ENCODE measurements around the gene DNAH17.

DNA sequence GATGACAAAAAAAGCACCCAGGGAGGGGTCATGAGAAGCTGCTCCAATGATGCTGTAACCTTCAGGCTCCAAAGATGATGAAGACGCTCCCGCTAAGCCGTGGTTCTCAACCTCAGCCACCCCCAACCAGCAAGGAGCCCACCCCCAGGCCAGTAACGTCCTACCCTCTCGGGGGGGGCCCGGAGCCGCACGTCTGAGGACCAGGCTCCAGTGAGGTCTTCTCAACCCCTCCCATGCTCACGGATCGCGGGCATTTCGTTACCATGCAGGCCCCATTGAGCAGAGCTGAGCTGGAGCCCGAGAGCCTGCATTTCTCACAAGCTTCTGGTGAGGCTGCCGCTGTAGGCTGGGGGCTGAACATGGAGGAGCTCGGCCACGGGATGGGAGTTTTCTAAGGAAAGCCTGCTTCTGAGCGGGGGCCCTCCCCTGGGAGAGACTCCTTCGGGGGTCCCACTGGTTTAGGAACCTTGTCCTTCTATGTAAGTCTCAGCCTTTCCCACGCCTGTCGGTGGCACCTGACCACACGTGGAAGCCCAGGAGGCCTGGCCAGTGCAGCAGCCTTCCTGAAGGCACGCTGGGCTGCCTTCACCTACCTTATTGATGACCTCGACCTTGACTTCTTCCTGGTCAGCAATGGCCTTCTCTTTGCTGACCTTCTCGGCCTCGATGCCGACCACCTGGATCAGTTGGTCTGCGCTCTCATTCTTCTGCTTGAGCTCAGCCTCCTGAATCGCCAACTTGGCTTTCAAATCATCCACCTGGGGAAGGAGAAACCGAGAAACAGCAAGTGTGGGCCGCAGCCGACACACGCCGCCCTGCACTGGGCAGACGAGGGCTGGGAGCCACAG, 116.0 kb downstream of the DNAH17 start:
- no peak for TF ChIP-seq SETDB1 (IDR thresholded peaks at IDR 0.05; ENCODE audit: insufficient read length, low read length)
- no peak for TF ChIP-seq ZNF366 (tag by site-specific recombination; conservative IDR thresholded peaks at IDR 0.05)
- TF ChIP-seq ZNF114 (tag by site-specific recombination; IDR thresholded peaks at IDR 0.05): no peak
- TF ChIP-seq, protein P1, sequence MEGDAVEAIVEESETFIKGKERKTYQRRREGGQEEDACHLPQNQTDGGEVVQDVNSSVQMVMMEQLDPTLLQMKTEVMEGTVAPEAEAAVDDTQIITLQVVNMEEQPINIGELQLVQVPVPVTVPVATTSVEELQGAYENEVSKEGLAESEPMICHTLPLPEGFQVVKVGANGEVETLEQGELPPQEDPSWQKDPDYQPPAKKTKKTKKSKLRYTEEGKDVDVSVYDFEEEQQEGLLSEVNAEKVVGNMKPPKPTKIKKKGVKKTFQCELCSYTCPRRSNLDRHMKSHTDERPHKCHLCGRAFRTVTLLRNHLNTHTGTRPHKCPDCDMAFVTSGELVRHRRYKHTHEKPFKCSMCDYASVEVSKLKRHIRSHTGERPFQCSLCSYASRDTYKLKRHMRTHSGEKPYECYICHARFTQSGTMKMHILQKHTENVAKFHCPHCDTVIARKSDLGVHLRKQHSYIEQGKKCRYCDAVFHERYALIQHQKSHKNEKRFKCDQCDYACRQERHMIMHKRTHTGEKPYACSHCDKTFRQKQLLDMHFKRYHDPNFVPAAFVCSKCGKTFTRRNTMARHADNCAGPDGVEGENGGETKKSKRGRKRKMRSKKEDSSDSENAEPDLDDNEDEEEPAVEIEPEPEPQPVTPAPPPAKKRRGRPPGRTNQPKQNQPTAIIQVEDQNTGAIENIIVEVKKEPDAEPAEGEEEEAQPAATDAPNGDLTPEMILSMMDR (tag by site-specific recombination; IDR thresholded peaks at IDR 0.05): no peak
- no peak for TF ChIP-seq ZNF138 (tag by site-specific recombination; IDR thresholded peaks at IDR 0.05; ENCODE audit: borderline replicate concordance)
- TF ChIP-seq ZXDB (tag by site-specific recombination; IDR thresholded peaks at IDR 0.05): no peak
- no peak for TF ChIP-seq KLF9 (tag by site-specific recombination; IDR thresholded peaks at IDR 0.05; ENCODE audit: low read depth)
- TF ChIP-seq MYNN (tag by site-specific recombination; IDR thresholded peaks at IDR 0.05; ENCODE audit: borderline replicate concordance): no peak
- no peak for TF ChIP-seq GLI2 (tag by site-specific recombination; IDR thresholded peaks at IDR 0.05; ENCODE audit: borderline replicate concordance, low read depth)
- no peak for TF ChIP-seq ZNF266 (tag by site-specific recombination; IDR thresholded peaks at IDR 0.05; ENCODE audit: low read depth)
- TF ChIP-seq ZNF311 (tag by site-specific recombination; IDR thresholded peaks at IDR 0.05; ENCODE audit: borderline replicate concordance): no peak

Data from HEK293 (cell line).